NCI-H524 (cell line): ENCODE results near the gene KIAA0513.

Experiments
- DNase-seq, 2 experiments: peaks; one replicate each; lab custom pipeline; 2025; lab: John Stamatoyannopoulos, UW

KIAA0513 gene

GRCh38 chr16:85134076-85134788 is 106.6 kb downstream of the KIAA0513 start:
- DNase-seq: no peak

GRCh38 chr16:85134789-85135142 is 107.2 kb downstream of the KIAA0513 start:
- no peak for DNase-seq

- DNase-seq: no peak
These were observed 108.7 kb downstream of the KIAA0513 start for GRCh38 chr16:85136213-85136701.

- DNase-seq: peak in 1 of 2 experiments; percentile 59
These were observed 109.2 kb downstream of the KIAA0513 start for GRCh38 chr16:85136702-85137322.

- no peak for DNase-seq
These were observed 109.9 kb downstream of the KIAA0513 start for GRCh38 chr16:85137323-85138072.

- DNase-seq: no peak
These were observed 110.7 kb downstream of the KIAA0513 start for GRCh38 chr16:85138073-85138824.

- no peak for DNase-seq
These were observed 111.4 kb downstream of the KIAA0513 start for GRCh38 chr16:85138825-85139627.

GRCh38 chr16:85139881-85140339 is 112.3 kb downstream of the KIAA0513 start:
- no peak for DNase-seq

- no peak for DNase-seq
These were observed 112.9 kb downstream of the KIAA0513 start for GRCh38 chr16:85140455-85141012.

GRCh38 chr16:85141491-85142128 is 114.0 kb downstream of the KIAA0513 start:
- DNase-seq: no peak

- DNase-seq: no peak
These were observed 114.5 kb downstream of the KIAA0513 start for GRCh38 chr16:85142129-85142513.

- no peak for DNase-seq
These were observed 115.2 kb downstream of the KIAA0513 start for GRCh38 chr16:85142771-85143211.
